HepG2 (cell line): ENCODE data around the gene ATP9A. TPM values are rescaled to one million over a fixed set of nuclear protein-coding genes. Genes with fewer than 3 reads are reported as not detected.

ENCODE experiments used
- E2F2 ChIP-seq: sonication (generic); formaldehyde crosslinking; IDR thresholded peaks from 2 replicates; pipeline ENCODE4 v1.4.0; 2020; ENCODE audit warnings: missing genetic modification reagents, borderline replicate concordance
- JUNB ChIP-seq: sonication (generic); formaldehyde crosslinking; IDR thresholded peaks from 2 replicates; pipeline ENCODE4 v1.8.0; 2022; ENCODE audit warnings: missing genetic modification reagents, mild to moderate bottlenecking, borderline replicate concordance
- MIER2 ChIP-seq: IDR thresholded peaks from 2 replicates; pipeline ENCODE4 v1.6.1; 2016; ENCODE audit warnings: missing biosample characterization, missing genetic modification reagents
- RARA ChIP-seq: IDR thresholded peaks from 2 replicates; pipeline ENCODE4 v1.6.1; 2016; ENCODE audit warnings: missing genetic modification reagents, missing compliant biosample characterization
- ZNF609 ChIP-seq: sonication (generic); formaldehyde crosslinking; IDR thresholded peaks from 2 replicates; pipeline ENCODE4 v1.4.0; 2020; ENCODE audit warnings: mild to moderate bottlenecking, missing genetic modification reagents, borderline replicate concordance
- polyA plus RNA-seq, 8 experiments: library from polyadenylated mRNA; depleted of rRNA in 3 of 8; stranded (reverse) in 7 of 8; unstranded in 1 of 8; fragments of >200 nt; fragmentation: Illumina TruSeq in 4 of 8; extraction: Trizol in 4 of 8; gene quantifications; 2 replicates each; pipeline versions ENCODE4 v1.2.1 to v1.2.3, GENCODE V29; 2011 to 2016; ENCODE audit warnings: low read depth in 4 of 8, missing spikeins in 1 of 8, mixed read lengths in 1 of 8; ENCODE audit not compliant: insufficient read depth in 1 of 8
- total RNA-seq, 5 experiments: library from RNA; depleted of rRNA; stranded (reverse); fragments of >200 nt; fragmentation: Illumina TruSeq; extraction: Trizol; gene quantifications; 2 replicates each; pipeline ENCODE4 v1.2.3, GENCODE V29; 2016; ENCODE audit warnings: low read depth in 1 of 5

Gene ATP9A
- total and polyA plus RNA-seq, 2 of the 13 experiments (the other 11 are each of a cell fraction or from before 2014, with no cell fraction given): 11.8 to 18.5 TPM

GRCh38 chr20:51768759-51769517 lies 748 bp upstream of the ATP9A start (continued):
- TF ChIP-seq ZNF609 (CRISPR knock-in tag): 0 out of 2 replicates have a peak, but pooled peaks have one; percentile 31
- peak; percentile 78 for TF ChIP-seq JUNB (CRISPR knock-in tag)
- TF ChIP-seq RARA: 0 out of 2 replicates have a peak, but pooled peaks have one; percentile 12
- TF ChIP-seq MIER2 (CRISPR knock-in tag): no peak
- peak; percentile 38; the same call in 1 of the 2 replicates for TF ChIP-seq E2F2 (CRISPR knock-in tag)
